GM12801 (cell line): ENCODE results near the gene YTHDF1.

Experiments used
- TF ChIP-seq, protein P1 (sequence below): IDR thresholded peaks from one replicate; pipeline ENCODE4 v1.5.1; 2011; ENCODE audit warnings: control low read depth; ENCODE audit not compliant: insufficient read length; ENCODE audit errors: extremely low read depth

The YTHDF1 gene

DNA sequence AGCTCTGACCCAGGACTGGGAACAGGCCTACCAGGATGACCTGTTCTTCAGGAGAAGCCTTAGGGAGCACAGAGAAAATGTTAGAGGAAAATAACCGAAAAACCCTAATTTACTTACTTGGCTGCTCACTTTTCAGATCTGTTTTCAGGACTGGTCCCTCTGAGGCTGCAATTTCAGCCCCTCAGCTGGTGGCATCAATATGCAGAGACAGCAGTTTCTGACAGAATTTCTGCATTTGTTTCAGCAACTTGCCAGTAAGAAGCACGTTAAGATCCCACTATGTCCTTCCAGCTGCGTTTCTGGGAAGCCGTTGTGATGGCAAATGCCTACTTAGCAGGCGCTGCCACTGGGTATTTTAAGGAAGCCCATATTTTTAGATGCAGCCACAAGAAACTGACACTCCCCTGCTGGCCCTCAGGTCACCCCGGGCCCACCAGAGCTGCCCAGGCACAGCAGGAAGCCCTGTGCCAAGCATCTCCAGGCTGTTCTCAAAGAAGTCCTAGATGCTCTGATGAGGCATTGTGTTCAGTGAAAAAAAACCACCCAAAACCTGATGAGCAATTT, 7.5 kb downstream of the YTHDF1 start:
- TF ChIP-seq, protein P1, sequence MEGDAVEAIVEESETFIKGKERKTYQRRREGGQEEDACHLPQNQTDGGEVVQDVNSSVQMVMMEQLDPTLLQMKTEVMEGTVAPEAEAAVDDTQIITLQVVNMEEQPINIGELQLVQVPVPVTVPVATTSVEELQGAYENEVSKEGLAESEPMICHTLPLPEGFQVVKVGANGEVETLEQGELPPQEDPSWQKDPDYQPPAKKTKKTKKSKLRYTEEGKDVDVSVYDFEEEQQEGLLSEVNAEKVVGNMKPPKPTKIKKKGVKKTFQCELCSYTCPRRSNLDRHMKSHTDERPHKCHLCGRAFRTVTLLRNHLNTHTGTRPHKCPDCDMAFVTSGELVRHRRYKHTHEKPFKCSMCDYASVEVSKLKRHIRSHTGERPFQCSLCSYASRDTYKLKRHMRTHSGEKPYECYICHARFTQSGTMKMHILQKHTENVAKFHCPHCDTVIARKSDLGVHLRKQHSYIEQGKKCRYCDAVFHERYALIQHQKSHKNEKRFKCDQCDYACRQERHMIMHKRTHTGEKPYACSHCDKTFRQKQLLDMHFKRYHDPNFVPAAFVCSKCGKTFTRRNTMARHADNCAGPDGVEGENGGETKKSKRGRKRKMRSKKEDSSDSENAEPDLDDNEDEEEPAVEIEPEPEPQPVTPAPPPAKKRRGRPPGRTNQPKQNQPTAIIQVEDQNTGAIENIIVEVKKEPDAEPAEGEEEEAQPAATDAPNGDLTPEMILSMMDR, result no peak

DNA sequence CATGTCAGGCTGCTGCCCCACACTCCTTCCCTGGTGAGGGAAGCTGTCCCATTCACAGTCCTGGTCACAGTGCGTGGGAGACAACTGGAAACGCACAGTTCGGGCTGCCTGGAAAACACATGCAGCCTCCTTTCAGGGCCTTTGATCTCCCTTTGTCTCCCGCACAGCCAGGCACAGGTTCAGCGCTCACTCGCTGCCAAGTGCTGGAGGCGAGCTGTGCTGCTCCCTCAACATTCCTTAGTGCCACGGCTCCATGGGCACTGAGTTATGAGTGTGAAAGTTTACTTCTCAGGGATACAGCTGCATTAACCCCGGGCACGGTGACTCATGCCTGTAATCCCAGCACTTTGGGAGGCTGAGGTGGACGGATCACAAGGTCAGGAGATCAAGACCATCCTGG, 9.1 kb downstream of the YTHDF1 start:
- TF ChIP-seq, protein P1, result no peak

DNA sequence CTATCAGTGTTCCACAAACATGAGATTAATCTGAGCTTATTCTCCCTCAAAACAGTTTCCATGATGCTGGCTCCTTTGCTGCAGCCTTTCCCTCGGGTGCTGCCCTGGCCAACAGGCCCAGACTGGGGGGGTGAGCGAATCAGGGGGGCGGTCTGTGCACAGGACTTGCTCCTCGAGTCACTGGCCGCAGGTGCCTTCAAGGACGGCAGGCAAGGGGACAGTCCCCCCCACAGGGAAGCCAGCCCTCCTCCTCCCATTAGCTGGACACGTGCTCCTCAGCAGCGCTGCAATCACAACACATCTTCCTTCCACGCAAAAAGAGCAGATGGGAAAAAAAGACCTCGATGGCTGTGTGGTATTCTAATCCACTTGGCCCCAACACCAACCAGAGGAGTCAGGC, 10.0 kb downstream of the YTHDF1 start:
- TF ChIP-seq, protein P1, result no peak

DNA sequence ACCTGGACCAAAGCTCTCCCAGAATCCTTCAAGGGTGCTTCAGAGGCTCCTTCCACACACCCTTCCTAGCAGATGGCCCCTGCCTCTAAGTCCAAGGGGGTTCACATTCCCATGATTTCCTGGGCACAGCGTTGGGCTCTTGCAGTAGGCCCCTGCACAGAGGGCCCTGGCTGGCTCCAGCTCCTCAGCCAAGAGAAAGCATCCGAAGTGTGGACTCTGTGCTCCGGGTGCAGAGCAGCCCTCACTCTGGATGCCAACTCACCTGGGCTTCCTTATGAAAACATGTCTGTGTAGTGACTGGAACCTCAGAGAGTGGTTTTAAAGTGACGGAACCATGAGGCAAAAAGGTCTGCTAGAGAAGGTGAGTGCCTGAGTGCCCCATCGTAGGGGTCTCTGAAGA, 11.6 kb downstream of the YTHDF1 start:
- TF ChIP-seq, protein P1, result no peak

DNA sequence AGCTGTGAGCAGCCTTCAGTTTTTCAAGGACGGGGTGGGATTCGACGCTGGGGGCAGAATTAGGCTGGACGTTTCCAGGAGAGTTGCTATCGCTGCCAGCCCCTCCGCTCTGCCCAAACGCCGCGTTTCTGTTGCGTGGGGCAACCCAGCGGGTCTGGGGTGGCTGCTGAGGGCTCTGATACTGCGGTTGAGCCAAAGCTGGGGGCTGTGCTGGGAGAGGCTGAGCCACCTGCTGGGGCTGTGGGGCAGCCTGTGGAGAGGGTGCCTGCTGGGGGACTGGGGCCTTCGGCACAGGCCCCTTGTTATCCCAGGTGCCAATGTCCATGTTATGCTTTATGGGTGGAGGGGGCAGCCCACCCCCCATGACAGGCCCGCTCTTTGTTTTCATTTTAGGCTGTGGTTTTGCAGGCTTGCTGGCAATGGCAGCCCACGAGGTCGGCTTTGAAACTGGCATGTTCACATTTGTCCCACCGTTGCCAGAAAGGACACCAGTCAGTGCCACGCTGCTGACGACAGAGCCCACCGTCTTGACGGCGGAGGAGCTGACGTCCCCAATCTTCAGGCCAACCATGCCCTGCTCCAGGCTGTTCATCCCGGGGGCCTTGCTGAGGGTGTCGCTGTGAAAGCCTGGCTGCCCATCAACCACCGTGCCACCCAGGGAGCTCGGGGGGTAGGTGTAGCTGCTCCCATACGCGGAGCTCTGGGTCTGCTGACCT, 13.0 kb downstream of the YTHDF1 start:
- TF ChIP-seq, protein P1, result no peak

DNA sequence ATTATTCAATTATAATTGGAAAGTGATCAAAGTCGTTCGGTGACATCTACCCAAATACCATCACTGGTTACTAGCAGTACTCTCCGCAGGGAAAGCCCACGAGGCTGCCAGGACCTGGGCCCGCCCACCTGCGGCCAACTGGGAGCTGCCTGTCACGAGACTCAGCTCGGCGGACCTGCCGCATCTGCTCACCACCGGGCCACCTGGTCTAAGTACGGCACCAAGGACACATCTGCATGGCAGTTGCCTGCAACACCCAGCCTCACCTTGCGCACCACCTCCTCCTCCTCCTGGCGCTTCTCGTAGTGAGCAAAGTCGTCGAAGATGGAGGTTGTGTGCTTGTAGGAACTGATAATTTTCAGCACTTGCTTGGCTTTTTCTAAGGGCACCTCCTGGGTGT, 13.9 kb downstream of the YTHDF1 start:
- TF ChIP-seq, protein P1, result no peak

DNA sequence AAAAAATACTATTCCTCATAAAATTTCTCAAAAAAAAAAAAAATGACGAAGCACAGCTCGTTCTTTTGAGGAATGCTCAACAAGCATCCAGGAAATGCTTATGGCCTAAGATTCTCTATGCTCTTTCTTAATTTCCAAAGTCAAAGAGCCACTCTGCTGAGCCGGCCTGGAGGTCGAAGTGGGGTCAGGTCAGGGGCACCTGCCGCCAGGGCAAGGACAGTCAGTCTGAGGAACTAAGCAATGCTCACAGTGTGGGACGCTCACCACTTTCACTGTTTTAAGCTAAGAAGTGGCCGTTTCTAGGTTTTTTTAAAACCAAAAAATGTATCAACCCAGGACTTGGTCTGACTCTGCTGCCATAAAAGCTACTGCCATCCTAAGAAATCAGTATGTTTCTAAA, 17.3 kb downstream of the YTHDF1 start:
- TF ChIP-seq, protein P1, result no peak
